HG03378 (cell line): ENCODE data around the gene ADIRF.
"Not testable (repeated sequence)": the region's sequence is repeated elsewhere in the genome, so short reads cannot be mapped to it uniquely, and the experiment has no call there.

Experiments used
- ATAC-seq: cut with Tn5 transposase; IDR thresholded peaks from one replicate; pipeline ENCODE4 v1.9.1; 2021; ENCODE audit warnings: mild to moderate bottlenecking, moderate library complexity; ENCODE audit not compliant: unreplicated experiment

Gene ADIRF

DNA sequence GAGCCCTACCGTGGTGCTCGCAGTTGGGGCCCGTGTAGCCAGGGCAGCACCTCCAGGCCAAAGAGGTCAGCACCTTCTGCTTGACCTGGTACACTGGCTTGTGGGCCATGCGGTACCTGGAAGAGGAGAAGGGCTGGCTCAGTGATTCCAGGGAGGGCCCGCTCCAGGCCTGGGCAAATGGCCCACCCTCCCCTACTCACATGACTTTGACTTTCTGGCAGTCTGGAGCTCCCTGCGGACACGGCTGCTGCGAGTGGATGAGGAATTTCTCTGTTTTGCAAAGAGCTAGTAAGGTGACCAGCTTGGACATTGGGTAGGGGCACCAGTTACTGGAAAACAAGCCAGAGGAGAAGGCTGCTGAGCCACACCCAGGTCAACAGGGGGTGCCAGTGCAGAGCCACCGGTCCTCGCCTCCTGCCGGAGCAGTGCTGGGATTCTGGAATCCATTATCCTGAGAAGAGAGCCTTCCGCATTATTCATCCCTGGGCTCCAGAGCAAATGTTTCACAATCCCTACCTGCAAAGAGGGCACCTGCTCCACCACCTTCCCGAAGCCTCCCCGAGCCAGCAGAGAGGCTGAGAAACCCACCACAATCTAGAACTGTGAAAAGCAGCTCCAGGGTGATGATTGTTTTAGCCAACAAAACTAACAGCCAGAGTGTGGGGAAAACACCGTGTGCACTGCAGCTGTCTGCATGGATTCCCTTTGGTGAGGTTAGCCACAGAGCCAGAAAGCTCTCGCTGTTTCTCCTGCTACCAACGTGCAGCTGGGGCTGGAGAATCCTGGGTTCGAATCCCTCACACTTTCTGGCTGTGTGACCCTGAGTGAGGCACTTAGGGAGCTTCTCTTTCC is 22.7 kb upstream of the ADIRF start:
- ATAC-seq: no peak

GRCh38 chr10:86946213-86947155 is 21.8 kb upstream of the ADIRF start:
- no peak for ATAC-seq

- ATAC-seq: not testable (repeated sequence)
Observed at GRCh38 chr10:86947806-86948205, 20.5 kb upstream of the ADIRF start.

DNA sequence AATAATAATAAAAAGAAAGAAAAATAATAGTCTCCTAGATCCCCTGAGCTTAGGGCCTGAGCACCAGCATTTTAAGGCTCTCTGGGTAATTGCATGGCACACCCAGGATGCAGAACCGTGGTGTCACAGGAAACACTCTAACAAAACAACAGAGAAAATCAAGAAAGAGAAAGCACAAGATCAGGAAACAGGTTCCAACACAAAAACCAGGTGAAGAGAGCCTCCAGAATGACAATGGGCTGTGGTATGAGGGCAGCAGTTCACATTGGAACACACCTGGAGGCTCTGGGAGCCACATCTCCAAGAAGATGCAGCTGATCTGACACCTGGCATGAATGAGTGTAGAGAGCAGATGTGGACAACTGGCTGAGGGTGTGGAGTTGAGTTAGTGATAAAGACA is 17.9 kb upstream of the ADIRF start:
- ATAC-seq: no peak

DNA sequence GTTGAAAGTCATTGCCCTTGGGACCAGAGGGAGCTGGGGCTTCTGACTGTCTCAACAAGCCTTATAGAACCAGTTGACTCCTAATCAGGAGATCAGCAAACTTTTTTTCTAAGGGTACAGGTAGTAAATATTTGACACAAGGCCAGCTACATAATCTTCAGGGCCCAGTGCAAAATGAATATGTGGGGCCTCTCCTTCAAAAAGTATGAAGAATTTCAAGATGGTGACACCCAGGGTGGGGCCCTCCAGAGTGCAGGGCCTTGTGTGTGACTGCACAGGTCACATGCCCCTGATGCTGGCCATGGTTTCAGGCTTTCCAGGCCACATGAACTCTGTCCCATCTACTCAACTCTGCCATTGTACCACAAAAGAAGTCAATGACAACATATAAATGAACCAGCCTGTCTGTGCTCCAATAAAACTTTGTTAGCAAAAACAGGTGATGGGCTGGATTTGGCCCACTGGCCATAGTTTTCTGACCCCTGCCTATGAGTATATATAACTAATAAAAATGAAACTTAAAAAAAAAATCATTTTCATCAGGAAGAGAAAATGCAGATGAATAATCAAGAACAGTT is 17.0 kb upstream of the ADIRF start:
- no peak for ATAC-seq

- ATAC-seq: no peak
Observed at GRCh38 chr10:86952106-86952505, 16.2 kb upstream of the ADIRF start.

GRCh38 chr10:86952697-86953096 is 15.6 kb upstream of the ADIRF start:
- ATAC-seq: not testable (repeated sequence)

DNA sequence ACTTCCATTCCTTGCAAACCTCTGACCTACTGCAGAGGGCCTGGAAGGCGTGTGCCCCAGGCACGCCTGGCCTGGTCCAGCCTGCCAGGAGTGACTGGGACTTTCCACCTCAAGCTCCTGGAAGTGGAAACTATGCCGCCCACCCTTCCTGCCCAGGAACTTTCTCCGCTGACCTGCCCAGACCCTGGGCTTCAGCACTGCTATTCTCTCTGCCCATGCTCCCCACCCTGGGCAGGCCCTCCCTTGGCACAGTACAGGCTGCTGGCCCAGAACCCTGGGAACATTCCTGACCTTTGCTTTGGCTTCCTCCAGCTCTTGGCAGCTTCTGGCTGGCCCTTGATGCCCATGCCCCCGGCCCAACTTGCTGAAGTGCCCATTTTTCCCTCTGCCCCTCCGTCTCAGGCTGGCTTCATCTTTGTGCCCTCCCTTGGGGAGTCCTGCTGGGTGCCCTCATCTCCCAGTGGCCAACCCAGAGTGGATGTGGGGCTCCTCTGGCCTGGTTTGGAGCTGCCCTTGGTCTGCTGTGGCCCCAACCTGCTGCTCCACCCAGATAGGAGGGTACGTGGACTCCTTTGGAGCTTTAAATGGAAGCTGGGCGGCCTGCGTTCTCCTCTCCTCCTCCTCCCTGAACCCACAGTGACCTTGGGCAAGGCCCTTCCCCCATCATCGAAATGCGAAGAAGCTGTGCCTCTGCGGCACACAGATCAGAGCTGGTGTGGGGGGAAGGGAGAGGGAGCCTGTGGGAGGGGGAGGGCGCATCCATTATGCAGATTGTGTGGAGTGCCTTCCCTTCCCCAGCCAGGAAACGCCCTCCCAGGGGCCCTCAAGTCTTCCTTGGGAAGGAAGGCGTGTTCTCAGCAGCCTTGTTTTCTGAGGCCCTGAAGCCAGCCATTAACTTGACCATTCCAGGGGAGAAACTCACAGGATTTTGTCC is 14.3 kb upstream of the ADIRF start:
- no peak for ATAC-seq

DNA sequence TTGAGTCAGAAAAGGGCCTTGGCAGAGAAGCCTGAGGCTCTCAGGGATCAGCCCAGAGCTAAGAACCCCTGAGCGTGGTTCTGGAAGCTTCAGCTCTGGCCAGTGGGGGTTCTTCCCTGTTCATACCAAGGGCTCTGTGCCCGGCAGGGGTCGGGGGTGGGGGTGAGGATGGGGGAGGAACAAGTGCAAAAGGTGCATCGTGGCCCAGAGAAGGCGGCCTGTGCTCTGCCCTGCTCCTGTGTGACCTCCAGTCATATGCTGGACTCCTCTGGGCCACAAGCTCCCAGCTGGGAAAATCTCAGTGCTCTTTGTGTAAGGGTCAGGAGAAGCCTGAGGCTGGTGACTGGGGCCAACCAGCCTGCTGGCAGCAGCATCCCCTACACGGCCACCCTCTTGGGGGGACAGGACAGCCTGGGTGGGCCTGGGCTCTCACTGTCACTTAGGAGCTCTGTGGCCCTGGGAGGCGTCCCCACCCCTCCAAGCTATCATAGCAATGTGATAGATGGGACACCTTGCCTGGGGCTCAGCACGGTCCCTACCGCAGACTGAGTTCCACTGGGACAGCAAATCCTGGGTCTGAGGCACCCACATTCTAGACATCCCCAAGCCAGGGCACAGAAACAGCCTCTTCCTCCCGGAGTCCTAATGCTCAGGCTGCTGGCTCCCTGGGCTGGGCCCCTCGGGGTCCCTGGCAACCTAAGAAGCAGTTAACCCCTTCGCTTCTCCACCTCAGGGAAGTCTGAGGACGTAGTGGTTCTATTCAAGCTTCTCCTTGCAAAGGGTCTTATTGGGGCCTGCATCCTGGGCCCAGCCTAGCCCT is 13.4 kb upstream of the ADIRF start:
- ATAC-seq: no peak

GRCh38 chr10:86955501-86956194 is 12.6 kb upstream of the ADIRF start:
- ATAC-seq: no peak

DNA sequence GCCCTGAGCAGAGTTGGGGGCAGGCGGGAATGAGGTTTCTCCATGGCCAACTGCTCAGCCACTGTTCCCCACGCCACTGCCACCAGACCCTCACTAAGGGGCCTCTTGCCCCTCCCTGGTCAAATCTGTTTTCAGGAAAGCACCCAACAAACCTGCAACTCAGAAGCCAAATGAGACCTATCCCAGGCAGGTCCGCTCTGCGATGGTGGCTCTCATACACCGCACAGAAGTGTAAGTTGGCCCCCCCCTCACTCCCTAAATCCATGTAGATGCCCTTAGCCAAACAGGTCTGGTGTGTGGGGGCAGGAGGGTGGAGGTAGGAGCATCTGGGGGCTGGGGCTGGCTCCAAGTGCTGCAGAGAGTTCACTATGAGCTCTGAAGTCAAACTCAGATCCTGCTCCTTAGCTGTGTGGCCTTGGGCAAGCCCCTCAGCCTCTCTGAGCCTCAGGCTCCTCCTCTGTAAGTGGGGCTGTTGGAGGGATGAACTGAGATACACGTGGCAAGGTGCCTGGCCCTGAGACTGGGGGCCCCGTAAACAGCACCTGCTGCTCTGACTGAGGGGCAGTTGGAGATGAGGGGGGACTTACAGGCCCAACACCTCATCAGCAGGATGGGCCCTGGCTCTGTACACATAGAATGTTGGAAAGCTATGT is 12.0 kb upstream of the ADIRF start:
- no peak for ATAC-seq

DNA sequence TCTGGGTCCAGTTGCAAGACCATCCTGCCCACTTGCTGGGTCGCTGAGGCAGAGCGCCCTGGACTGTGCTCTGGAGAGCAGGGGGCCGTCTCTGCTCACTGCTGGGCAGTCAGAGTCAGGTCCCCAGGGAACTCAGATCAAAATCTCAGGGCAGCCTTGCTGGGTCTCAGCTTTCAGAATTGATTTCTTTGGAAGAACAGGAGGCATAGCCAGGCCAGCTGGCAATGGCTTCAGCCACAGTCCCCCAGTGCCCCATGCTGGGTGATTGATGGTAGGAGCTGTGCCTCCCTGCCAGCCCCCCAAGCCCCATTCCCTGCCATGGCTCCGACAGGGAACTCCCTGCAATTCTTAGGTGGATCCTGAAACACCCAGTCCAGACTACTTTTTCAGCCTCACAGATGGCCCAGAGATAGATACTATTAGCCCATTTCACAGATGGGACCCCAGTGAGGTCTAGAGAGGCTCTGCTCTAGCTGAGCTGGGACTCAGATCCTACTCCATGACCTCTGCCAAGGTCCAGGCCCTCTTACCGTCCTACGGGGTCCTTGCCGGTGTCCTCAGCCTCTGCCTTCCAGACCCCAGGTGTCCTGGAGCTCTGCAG is 11.3 kb upstream of the ADIRF start:
- ATAC-seq: no peak

GRCh38 chr10:86957471-86958115 is 10.7 kb upstream of the ADIRF start, which contains the start of gene MMRN2:
TSS of gene MMRN2 (minus strand) at chr10:86957615. CDS start at chr10:86957541, 74 bp downstream.
- no peak for ATAC-seq

DNA sequence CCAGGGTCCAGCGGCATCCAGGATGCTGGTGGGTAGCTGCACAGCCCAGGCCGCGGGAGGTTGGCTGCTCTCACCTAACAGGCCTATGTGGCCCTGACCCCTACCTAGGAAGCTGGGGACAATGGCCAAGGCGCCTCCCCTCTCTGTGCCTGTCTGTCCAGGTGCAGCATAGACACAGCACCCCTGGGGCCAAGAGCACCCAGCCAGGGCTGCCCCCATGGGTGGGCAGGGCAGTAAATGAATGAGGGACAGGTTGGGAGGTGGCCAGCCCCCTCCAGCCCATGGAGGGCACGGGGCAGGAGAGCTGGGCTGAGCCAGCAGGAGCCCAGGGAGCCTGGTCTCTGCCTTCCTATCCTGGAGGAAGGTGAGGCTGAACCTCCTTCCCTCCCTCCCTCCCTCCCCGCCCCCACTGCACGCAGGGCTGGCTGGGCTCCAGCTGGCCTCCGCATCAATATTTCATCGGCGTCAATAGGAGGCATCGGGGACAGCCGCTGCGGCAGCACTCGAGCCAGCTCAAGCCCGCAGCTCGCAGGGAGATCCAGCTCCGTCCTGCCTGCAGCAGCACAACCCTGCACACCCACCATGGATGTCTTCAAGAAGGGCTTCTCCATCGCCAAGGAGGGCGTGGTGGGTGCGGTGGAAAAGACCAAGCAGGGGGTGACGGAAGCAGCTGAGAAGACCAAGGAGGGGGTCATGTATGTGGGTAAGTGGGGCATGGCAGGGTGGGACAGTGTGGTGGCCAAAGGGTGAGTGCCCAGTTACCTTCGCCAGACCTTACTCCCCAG is 10.0 kb upstream of the ADIRF start, which contains the start of gene SNCG:
SNCG (plus strand) TSS at position 484 of the 785 bp plus-strand sequence; CDS start at position 583, 99 bp downstream.
- ATAC-seq: no peak

DNA sequence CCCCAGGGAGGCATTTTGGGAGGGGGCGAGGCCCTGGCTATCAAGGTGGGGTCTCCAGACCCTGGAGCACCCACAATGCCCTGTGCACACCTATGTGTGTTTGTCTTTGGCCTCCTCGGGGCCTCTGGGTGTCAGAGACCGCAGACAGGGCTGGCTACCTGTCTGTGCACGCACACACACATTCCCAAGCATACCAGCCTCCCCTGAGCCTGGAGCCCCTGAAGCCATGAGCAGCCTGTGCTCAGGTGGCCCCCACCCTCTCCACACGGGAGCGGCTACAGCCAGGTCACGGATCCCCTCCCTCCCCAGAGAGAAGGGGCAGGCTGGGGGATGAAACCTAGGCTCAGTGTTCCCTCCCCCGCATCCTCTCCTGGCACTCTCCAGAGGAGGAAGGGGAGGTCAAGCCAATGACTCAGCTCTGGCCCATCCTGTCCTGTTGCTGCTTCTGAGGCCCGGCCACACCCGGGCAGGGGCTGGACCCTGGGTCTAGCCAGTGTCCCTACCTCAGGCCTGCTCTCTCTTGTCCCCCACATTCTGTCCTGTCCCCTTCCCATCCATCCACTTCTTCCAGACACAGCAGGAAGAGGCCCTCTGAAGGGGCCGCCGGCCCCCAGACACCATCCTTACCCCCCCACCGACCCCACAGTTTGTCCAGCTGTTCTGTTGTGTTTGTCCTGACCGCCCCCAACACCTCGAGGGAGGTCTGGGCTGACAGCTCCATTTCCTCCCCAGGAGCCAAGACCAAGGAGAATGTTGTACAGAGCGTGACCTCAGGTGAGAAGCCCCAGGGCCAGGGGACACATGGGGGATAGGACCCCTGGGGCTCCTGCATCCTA is 9.2 kb upstream of the ADIRF start:
- no peak for ATAC-seq

- no peak for ATAC-seq
Observed at GRCh38 chr10:86959737-86960002, 8.6 kb upstream of the ADIRF start.
